SU-DHL-6 (cell line): ENCODE results near the gene PPM1H.

ENCODE experiments used
- CTCF ChIP-seq: fragments of 200-600 bp; sonication (generic); IDR thresholded peaks from one replicate; pipeline ENCODE4 v1.5.1; 2017; ENCODE audit warnings: antibody characterized with exemption, mild to moderate bottlenecking, low read length, moderate library complexity; ENCODE audit not compliant: insufficient read depth, poor library complexity, severe bottlenecking
- EZH2phosphoT487 ChIP-seq: fragments of 200-600 bp; sonication (generic), shearing (Covaris generic); conservative IDR thresholded peaks from 2 replicates; pipeline ENCODE4 v1.6.1; 2018; ENCODE audit warnings: mild to moderate bottlenecking, antibody characterized with exemption, low read length, moderate library complexity, mixed read lengths

GRCh38 chr12:62844915-62845314, 90.0 kb downstream of the PPM1H start:
- TF ChIP-seq CTCF (no peak), EZH2phosphoT487 (no peak)
